Aorta (tissue), 5 donors: ENCODE data around the gene GABRB1. TPM values are rescaled to one million over a fixed set of nuclear protein-coding genes. Genes with fewer than 3 reads are reported as not detected.

Source experiments
- ATAC-seq: fragments of 200-7000 bp; cut with Tn5 transposase; one replicate; pipeline ENCODE4 v1.9.1; 2022; ENCODE audit warnings: moderate library complexity; ENCODE audit not compliant: low FRiP score
- DNase-seq, 2 donors: peaks; one replicate each; pipeline ENCODE4 v3.0.0-alpha.2; 2020
- H3K27ac ChIP-seq, 2 donors: one replicate each; pipeline ENCODE4 v1.5.1; 2013; ENCODE audit warnings: low read length in 2 of 2, mild to moderate bottlenecking in 2 of 2, moderate library complexity in 2 of 2, control low read depth in 1 of 2, inconsistent platforms in 1 of 2, low read depth in 1 of 2
- H3K27me3 ChIP-seq, 2 donors: one replicate each; pipeline ENCODE4 v1.6.1; 2013; ENCODE audit warnings: control low read depth in 1 of 2, low read length in 1 of 2, mild to moderate bottlenecking in 1 of 2, moderate library complexity in 1 of 2; ENCODE audit not compliant: insufficient read depth in 2 of 2, control insufficient read depth in 1 of 2
- H3K36me3 ChIP-seq, 2 donors: one replicate each; pipeline ENCODE4 v1.6.1; 2013; ENCODE audit warnings: control low read depth in 1 of 2, low read length in 1 of 2, mild to moderate bottlenecking in 1 of 2; ENCODE audit not compliant: insufficient read depth in 2 of 2, control insufficient read depth in 1 of 2
- H3K4me1 ChIP-seq, 2 donors: one replicate each; pipeline ENCODE4 v1.6.1; 2013; ENCODE audit warnings: low read length in 2 of 2, control low read depth in 1 of 2, mild to moderate bottlenecking in 1 of 2, moderate library complexity in 1 of 2; ENCODE audit not compliant: insufficient read depth in 2 of 2, control insufficient read depth in 1 of 2
- H3K4me3 ChIP-seq, 2 donors: one replicate each; pipeline ENCODE4 v1.5.1; 2013; ENCODE audit warnings: low read length in 2 of 2, control low read depth in 1 of 2, mild to moderate bottlenecking in 1 of 2
- H3K9me3 ChIP-seq: one replicate; pipeline ENCODE4 v1.6.1; 2013; ENCODE audit warnings: mild to moderate bottlenecking, low read length; ENCODE audit not compliant: control insufficient read depth
- WGBS, 2 donors: extraction: QIAGEN DNeasy Blood & Tissue Kit; methylation state at CpG; one replicate each; pipeline ENCODE4 v1.1.7; 2013; 5-methylcytosine and 5-hydroxymethylcytosine counted together
- intact Hi-C, 2 donors: fragments of 100-400 bp; cut with DNase I; formaldehyde crosslinking; loops; one replicate each; pipeline versions ENCODE4 v1.14.2 to v1.15.0; 2022
- polyA plus RNA-seq, 2 donors: library from polyadenylated mRNA; stranded (reverse); fragments of 200-250 nt; gene quantifications; one replicate each; pipeline ENCODE4 v1.2.3, GENCODE V29; 2013
- total RNA-seq, 2 donors: library from RNA; stranded (reverse); fragmentation: NEBNext Ultra II Directional; extraction: Animal tissue kit (Norgen Biotek cat#: 25700); gene quantifications; one replicate each; pipeline ENCODE4 v1.2.1, GENCODE V29; 2021
- donor health status: healthy with polysubstance abuse.
- donor health status: Bipolar disorder and iron deficiency.
- donor health status: DM: no; HTN: no; CAD: no.
- donor health status: DM: no; HTN: no; CAD: no.
- donor health status: DM: yes; HTN: yes; CAD: no.

GABRB1 gene
- total and polyA plus RNA-seq, 4 donors = 0.71 TPM; not detected in 3

DNA sequence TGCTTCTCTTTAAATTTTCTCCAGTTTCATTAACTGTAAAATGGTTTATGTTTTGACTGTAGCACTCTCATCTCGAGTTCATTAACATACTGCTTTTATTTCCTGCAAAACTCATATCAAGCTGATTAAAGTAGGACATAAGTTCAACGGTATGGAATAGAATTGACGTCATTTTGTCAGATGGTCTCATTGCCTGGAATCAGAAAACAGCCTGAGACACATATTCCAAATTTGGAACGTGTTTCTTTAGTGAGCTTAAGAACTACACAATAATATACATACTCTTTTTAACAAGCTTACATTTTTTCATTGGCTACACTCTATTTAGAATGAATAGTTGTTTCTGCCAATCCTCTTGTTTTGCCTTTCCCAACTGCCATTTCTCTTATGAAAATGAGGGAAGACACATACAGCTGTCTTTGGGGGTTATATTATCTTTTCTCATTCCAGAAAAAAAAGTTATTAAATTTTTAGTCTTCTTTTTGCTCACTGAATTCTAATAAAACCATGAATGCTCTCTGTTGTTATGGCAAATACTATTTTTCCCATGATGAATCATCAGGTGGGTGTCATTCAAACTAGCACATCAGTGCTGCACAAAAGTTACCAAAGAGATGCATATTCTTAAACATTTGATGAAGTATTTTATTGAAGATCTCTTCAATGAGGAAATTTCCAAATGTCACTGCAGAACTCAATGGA lies 162.8 kb downstream of the GABRB1 start:
- Histone ChIP-seq H3K4me3 (no peak overlapping the region), H3K27ac (no peak overlapping the region), H3K9me3 (no peaks in the 10 kb centered on the region), H3K27me3 (no peaks in the 10 kb centered on the region), H3K4me1 (no peaks in the 10 kb centered on the region), H3K36me3 (no peaks in the 10 kb centered on the region)
- intact Hi-C loops = no loop called here
- no peak for ATAC-seq
- WGBS, 2 donors = 47 to 51% methylated on average over 4 of the region's 4 CpGs
- no peak for DNase-seq

GRCh38 chr4:47195706-47196105 lies 164.3 kb downstream of the GABRB1 start:
- H3K9me3 ChIP-seq = no peaks in the 10 kb centered on the region
- ATAC-seq (no peak), DNase-seq (no peak)
- no peaks in the 10 kb centered on the region for H3K4me1 ChIP-seq
- H3K27me3 ChIP-seq = no peaks in the 10 kb centered on the region
- no peak overlapping the region for H3K27ac ChIP-seq
- H3K4me3 ChIP-seq = no peak overlapping the region
- intact Hi-C loops = no loop called here
- no peaks in the 10 kb centered on the region for H3K36me3 ChIP-seq

DNA sequence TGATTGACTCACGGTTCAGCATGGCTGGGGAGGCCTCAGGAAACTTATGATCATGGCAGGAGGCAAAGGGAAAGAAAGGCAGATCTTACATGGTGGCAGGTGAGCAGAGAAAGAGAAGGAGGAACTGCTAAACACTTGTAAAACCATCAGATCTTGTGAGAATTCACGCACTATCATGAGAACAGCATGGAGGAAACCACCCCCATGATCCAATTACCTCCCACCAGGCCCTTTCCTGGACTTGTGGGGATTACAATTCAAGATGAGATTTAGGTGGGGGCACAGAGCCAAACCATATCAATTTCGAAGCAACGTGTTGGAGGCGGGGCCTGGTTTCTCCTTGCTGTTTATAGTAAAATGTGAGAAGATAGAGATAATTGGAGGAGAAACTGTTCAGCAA lies 167.4 kb downstream of the GABRB1 start:
- ATAC-seq (no peak), DNase-seq (no peak)
- Histone ChIP-seq H3K4me1 (no peaks in the 10 kb centered on the region), H3K4me3 (no peak overlapping the region), H3K27ac (no peak overlapping the region), H3K27me3 (no peaks in the 10 kb centered on the region), H3K36me3 (no peaks in the 10 kb centered on the region), H3K9me3 (no peaks in the 10 kb centered on the region)
- intact Hi-C loops = no loop called here
- 70 to 72% methylated on average over 5 of the region's 5 CpGs for WGBS, 2 donors

- H3K36me3 ChIP-seq = no peaks in the 10 kb centered on the region
- DNase-seq = no peak
- H3K27me3 ChIP-seq = no peaks in the 10 kb centered on the region
- ATAC-seq = no peak
- no peak overlapping the region for H3K4me3 ChIP-seq
- H3K9me3 ChIP-seq = no peaks in the 10 kb centered on the region
- no peak overlapping the region for H3K27ac ChIP-seq
- intact Hi-C loops = no loop called here
- H3K4me1 ChIP-seq = no peaks in the 10 kb centered on the region
- WGBS, 2 donors = 67 to 71% methylated on average over 2 of the region's 2 CpGs
Measured at GRCh38 chr4:47203593-47203992, 172.2 kb downstream of the GABRB1 start.

GRCh38 chr4:47207555-47207954 lies 176.2 kb downstream of the GABRB1 start:
- H3K4me1 ChIP-seq = no peaks in the 10 kb centered on the region
- no peak for DNase-seq
- H3K4me3 ChIP-seq = no peak overlapping the region
- 90 to 91% methylated on average over 1 of the region's 1 CpG for whole genome bisulfite sequencing, 2 donors
- intact Hi-C loops = no loop called here
- no peaks in the 10 kb centered on the region for H3K27me3 ChIP-seq
- no peaks in the 10 kb centered on the region for H3K9me3 ChIP-seq
- ATAC-seq = no peak
- no peaks in the 10 kb centered on the region for H3K36me3 ChIP-seq
- no peak overlapping the region for H3K27ac ChIP-seq

DNA sequence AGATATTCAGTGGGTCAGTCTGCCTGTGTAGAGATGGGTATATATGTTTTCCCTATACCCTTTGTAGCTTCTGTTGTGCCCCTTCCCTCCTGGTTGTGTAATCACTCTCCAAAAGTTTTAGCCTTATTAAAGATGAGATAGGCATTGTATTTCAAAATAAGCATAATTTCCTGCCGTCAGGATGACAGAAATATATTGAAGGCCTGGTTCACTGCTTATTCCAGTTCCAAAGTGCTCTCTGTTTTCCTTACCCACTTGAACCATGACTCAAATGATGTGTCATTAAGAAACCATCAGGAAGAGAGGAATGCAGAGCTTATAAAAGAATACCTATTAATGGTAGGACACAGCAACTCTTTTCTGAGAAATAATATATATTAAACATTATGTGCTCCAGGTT lies 178.5 kb downstream of the GABRB1 start:
- H3K9me3 ChIP-seq = no peaks in the 10 kb centered on the region
- no peaks in the 10 kb centered on the region for H3K4me1 ChIP-seq
- intact Hi-C loops = no loop called here
- DNase-seq = no peak
- no peaks in the 10 kb centered on the region for H3K36me3 ChIP-seq
- H3K4me3 ChIP-seq = no peak overlapping the region
- H3K27ac ChIP-seq = no peak overlapping the region
- ATAC-seq = no peak
- H3K27me3 ChIP-seq = no peaks in the 10 kb centered on the region
- 6 to 12% methylated on average over 1 of the region's 1 CpG for WGBS, 2 donors

GRCh38 chr4:47210828-47211227 lies 179.5 kb downstream of the GABRB1 start:
- H3K4me1 ChIP-seq = no peaks in the 10 kb centered on the region
- ATAC-seq (no peak), DNase-seq (no peak)
- no peaks in the 10 kb centered on the region for H3K36me3 ChIP-seq
- no peak overlapping the region for H3K4me3 ChIP-seq
- no peak overlapping the region for H3K27ac ChIP-seq
- 23 to 28% methylated on average over 3 of the region's 3 CpGs for WGBS, 2 donors
- intact Hi-C loops = no loop called here
- H3K9me3 ChIP-seq = no peaks in the 10 kb centered on the region
- H3K27me3 ChIP-seq = no peaks in the 10 kb centered on the region

GRCh38 chr4:47213106-47213505 lies 181.7 kb downstream of the GABRB1 start:
- Histone ChIP-seq H3K9me3 (no peaks in the 10 kb centered on the region), H3K4me3 (no peak overlapping the region), H3K4me1 (no peaks in the 10 kb centered on the region), H3K36me3 (no peaks in the 10 kb centered on the region), H3K27ac (no peak overlapping the region), H3K27me3 (no peaks in the 10 kb centered on the region)
- DNase-seq (no peak), ATAC-seq (no peak)
- 60 to 71% methylated on average over 2 of the region's 2 CpGs for WGBS, 2 donors
- intact Hi-C loops = no loop called here

- no peaks in the 10 kb centered on the region for H3K27me3 ChIP-seq
- WGBS, 2 donors = 72 to 88% methylated on average over 1 of the region's 1 CpG
- intact Hi-C loops = no loop called here
Measured at GRCh38 chr4:47213539-47213938, 182.2 kb downstream of the GABRB1 start.

More at GRCh38 chr4:47213539-47213938, 182.2 kb downstream of the GABRB1 start:
- H3K4me3 ChIP-seq = no peak overlapping the region
- H3K27ac ChIP-seq = no peak overlapping the region
- DNase-seq = no peak
- H3K36me3 ChIP-seq = no peaks in the 10 kb centered on the region
- no peak for ATAC-seq
- H3K4me1 ChIP-seq = no peaks in the 10 kb centered on the region
- no peaks in the 10 kb centered on the region for H3K9me3 ChIP-seq
